K562 (cell line): Measurements from ENCODE around the gene COL24A1. TPM values are rescaled to one million over a fixed set of nuclear protein-coding genes. Genes with fewer than 3 reads are reported as not detected.

ENCODE experiments used
- ATAC-seq: fragments of 200-7000 bp; cut with Tn5 transposase; 3 replicates; pipeline ENCODE4 v1.9.1; 2020; ENCODE audit warnings: moderate library complexity
- BruUV-seq: library from RNA; stranded (reverse); fragments of 400-500 nt; replicated peaks from 2 replicates; lab custom pipeline; 2021; lab: Mats Ljungman, UMichigan
- CTCF ChIA-PET: fragments of 300-600 bp; formaldehyde crosslinking; extraction: SDS; loops from one replicate; lab custom pipeline; 2021; ENCODE audit warnings: low intra/inter-chr PET ratio; lab: Yijun Ruan, JAX
- POLR2A ChIA-PET: fragments of 300-600, 350-650 bp; sonication (Branson Sonifier 250); formaldehyde crosslinking; extraction: SDS; loops from one replicate; lab custom pipeline; 2021; ENCODE audit warnings: antibody characterized with exemption, inconsistent platforms; lab: Yijun Ruan, JAX
- DNase-seq, 4 experiments: peaks; one replicate each; pipeline versions ENCODE4 v3.0.0 to v3.0.0-alpha.2; 2011 to 2018; ENCODE audit warnings: low spot score in 3 of 4, mixed read lengths in 3 of 4; ENCODE audit errors: extremely low read depth in 1 of 4
- FAIRE-seq: peaks from 2 replicates; lab custom pipeline; 2011; peaks lifted over from hg19 to GRCh38; lab: Jason Lieb, UNC
- H2AFZ ChIP-seq: 2 replicates; pipeline ENCODE4 v1.6.0; 2011; ENCODE audit warnings: low read depth, low read length, control low read depth, inconsistent platforms
- H3K27ac ChIP-seq: fragments of 200-600 bp; 3 replicates; pipeline ENCODE4 v1.8.0; 2011; ENCODE audit warnings: low read depth, mild to moderate bottlenecking, control low read depth, inconsistent platforms, low read length, moderate library complexity, mixed read lengths; ENCODE audit errors: extremely low read depth
- H3K27me3 ChIP-seq, 2 experiments: fragments of 300-600 bp in 1 of 2; 2 replicates in 1 of 2; 3 replicates in 1 of 2; pipeline versions ENCODE4 v1.6.0 to v1.8.0; 2011; ENCODE audit warnings: inconsistent platforms in 2 of 2, low read length in 2 of 2, mild to moderate bottlenecking in 1 of 2, mixed read lengths in 1 of 2, moderate library complexity in 1 of 2; ENCODE audit not compliant: control insufficient read depth in 2 of 2, insufficient read depth in 2 of 2
- H3K36me3 ChIP-seq: fragments of 300-600 bp; 3 replicates; pipeline ENCODE4 v1.8.0; 2011; ENCODE audit warnings: mild to moderate bottlenecking, low read length, inconsistent platforms; ENCODE audit not compliant: control insufficient read depth, insufficient read depth
- H3K4me1 ChIP-seq, 2 experiments: fragments of 200-600 bp in 1 of 2; replicated peaks in 1 of 2; 2 replicates in 1 of 2; 3 replicates in 1 of 2; pipeline versions ENCODE4 v1.5.1 to v1.8.0; 2011; ENCODE audit warnings: inconsistent platforms in 2 of 2, low read length in 2 of 2, mild to moderate bottlenecking in 1 of 2, mixed read lengths in 1 of 2, moderate library complexity in 1 of 2; ENCODE audit not compliant: control insufficient read depth in 2 of 2, insufficient read depth in 2 of 2
- H3K4me2 ChIP-seq: 2 replicates; pipeline ENCODE4 v1.6.1; 2011; ENCODE audit warnings: low read length, control low read depth, inconsistent platforms, mixed read lengths; ENCODE audit not compliant: insufficient read depth
- H3K4me3 ChIP-seq: fragments of 200-600 bp; sonication (generic), shearing (Covaris generic); 2 replicates; pipeline ENCODE4 v1.5.1; 2016; ENCODE audit warnings: control low read depth, inconsistent platforms
- H3K79me2 ChIP-seq: fragments of 200-600 bp; 3 replicates; pipeline ENCODE4 v1.8.0; 2011; ENCODE audit warnings: low read length, inconsistent platforms; ENCODE audit not compliant: control insufficient read depth, insufficient read depth
- H3K9ac ChIP-seq, 2 experiments: 2 replicates each; pipeline versions ENCODE4 v1.6.0 to v1.6.1; 2011; ENCODE audit warnings: low read depth in 2 of 2, low read length in 2 of 2, control low read depth in 1 of 2, inconsistent platforms in 1 of 2, mild to moderate bottlenecking in 1 of 2, mixed read lengths in 1 of 2; ENCODE audit not compliant: insufficient read depth in 1 of 2
- H3K9me1 ChIP-seq: one replicate; pipeline ENCODE4 v1.6.0; 2011; ENCODE audit warnings: inconsistent platforms, mild to moderate bottlenecking, low read length, moderate library complexity; ENCODE audit not compliant: control insufficient read depth, insufficient read depth
- H3K9me3 ChIP-seq: replicated peaks from 2 replicates; pipeline ENCODE4 v1.5.1; 2011; ENCODE audit warnings: low read depth, low read length, inconsistent platforms; ENCODE audit not compliant: control insufficient read depth, insufficient read depth
- H4K20me1 ChIP-seq: replicated peaks from 2 replicates; pipeline ENCODE4 v1.6.1; 2011; ENCODE audit warnings: low read length, inconsistent platforms, mixed read lengths; ENCODE audit not compliant: control insufficient read depth, insufficient read depth
- CBX3 ChIP-seq, 2 experiments: IDR thresholded peaks; 1 replicate in 1 of 2; 2 replicates in 1 of 2; pipeline ENCODE4 v1.6.1; 2012; ENCODE audit warnings: inconsistent platforms in 2 of 2, low read length in 2 of 2, borderline replicate concordance in 1 of 2, control low read depth in 1 of 2
- POU5F1 ChIP-seq: fragments of 150-350 bp; IDR thresholded peaks from 2 replicates; pipeline ENCODE4 v1.6.1; 2014; ENCODE audit warnings: borderline replicate concordance, low read length, low read depth, mild to moderate bottlenecking; ENCODE audit not compliant: partially characterized antibody
- SIN3B ChIP-seq: fragments of 450-650 bp; IDR thresholded peaks from 2 replicates; pipeline ENCODE4 v1.6.1; 2017; ENCODE audit warnings: low read depth, mild to moderate bottlenecking, moderate library complexity
- SMC3 ChIP-seq: conservative IDR thresholded peaks from 2 replicates; pipeline ENCODE4 v1.6.1; 2011; ENCODE audit warnings: low read depth, low read length, improper control_type of control experiment; ENCODE audit not compliant: insufficient read depth
- ZNF717 ChIP-seq: fragments of 250-450 bp; sonication (Bioruptor Pico); IDR thresholded peaks from 2 replicates; pipeline ENCODE4 v1.5.0; 2021
- WGBS: fragments of 100-300 bp; shearing (Covaris generic); methylation state at CpG from one replicate; pipeline ENCODE4 v1.1.6; 2016; ENCODE audit warnings: low coverage, mixed read lengths; ENCODE audit not compliant: insufficient coverage; ENCODE audit errors: missing lambda C conversion rate; 5-methylcytosine and 5-hydroxymethylcytosine counted together
- in situ Hi-C: fragments of 300-500 bp; cut with MboI; formaldehyde crosslinking; loops from 4 replicates; pipeline ENCODE4 v1.15.0; 2018; ENCODE audit warnings: inconsistent platforms, mixed read lengths
- intact Hi-C: fragments of 100-400 bp; cut with micrococcal nuclease; formaldehyde crosslinking; loops from 2 replicates; pipeline ENCODE4 v1.14.2; 2022
- polyA plus RNA-seq, 8 experiments: library from polyadenylated mRNA; depleted of rRNA in 4 of 8; stranded (reverse) in 5 of 8; unstranded in 3 of 8; fragments of >200 nt; fragmentation: Nextera tagmentation in 2 of 8; fragmentation: Illumina TruSeq in 1 of 8; extraction: Ambion mirVana in 2 of 8; extraction: Trizol in 1 of 8; gene quantifications; 2 replicates each; pipeline versions ENCODE4 v1.2.1 to v1.2.3, GENCODE V29; 2011 to 2014; ENCODE audit warnings: inconsistent platforms in 1 of 8, missing spikeins in 1 of 8
- total RNA-seq, 7 experiments: library from RNA; depleted of rRNA in 6 of 7; stranded (reverse); fragments of >200 nt in 6 of 7; fragmentation: Illumina TruSeq in 2 of 7; extraction: Trizol in 2 of 7; gene quantifications; 2 replicates each; pipeline versions ENCODE4 v1.2.1 to v1.2.3, GENCODE V29; 2011 to 2021; ENCODE audit warnings: low replicate concordance in 1 of 7
- TF ChIP-seq, protein P1 (sequence below): IDR thresholded peaks from 2 replicates; pipeline ENCODE4 v1.6.1; 2016; ENCODE audit warnings: missing genetic modification characterization, missing compliant biosample characterization
- TF ChIP-seq, protein P2 (sequence below): sonication (generic); formaldehyde crosslinking; IDR thresholded peaks from 2 replicates; pipeline ENCODE4 v1.8.0; 2022; ENCODE audit warnings: missing genetic modification reagents, mild to moderate bottlenecking, borderline replicate concordance
- TF ChIP-seq, protein P3 (sequence below), 2 experiments: fragments of 450-650 bp in 1 of 2; sonication (generic) in 1 of 2; formaldehyde crosslinking in 1 of 2; IDR thresholded peaks in 1 of 2; conservative IDR thresholded peaks in 1 of 2; 2 replicates each; pipeline versions ENCODE4 v1.6.1 to v1.8.1; 2016 to 2023; ENCODE audit warnings: mild to moderate bottlenecking in 2 of 2, moderate library complexity in 2 of 2, inconsistent platforms in 1 of 2, missing genetic modification reagents in 1 of 2

COL24A1 gene
- total and polyA plus RNA-seq, 9 of the 15 experiments (the other 6 are each of a cell fraction or from before 2014, with no cell fraction given): 0.01 to 0.06 (median 0.03) TPM; not detected in 2

DNA sequence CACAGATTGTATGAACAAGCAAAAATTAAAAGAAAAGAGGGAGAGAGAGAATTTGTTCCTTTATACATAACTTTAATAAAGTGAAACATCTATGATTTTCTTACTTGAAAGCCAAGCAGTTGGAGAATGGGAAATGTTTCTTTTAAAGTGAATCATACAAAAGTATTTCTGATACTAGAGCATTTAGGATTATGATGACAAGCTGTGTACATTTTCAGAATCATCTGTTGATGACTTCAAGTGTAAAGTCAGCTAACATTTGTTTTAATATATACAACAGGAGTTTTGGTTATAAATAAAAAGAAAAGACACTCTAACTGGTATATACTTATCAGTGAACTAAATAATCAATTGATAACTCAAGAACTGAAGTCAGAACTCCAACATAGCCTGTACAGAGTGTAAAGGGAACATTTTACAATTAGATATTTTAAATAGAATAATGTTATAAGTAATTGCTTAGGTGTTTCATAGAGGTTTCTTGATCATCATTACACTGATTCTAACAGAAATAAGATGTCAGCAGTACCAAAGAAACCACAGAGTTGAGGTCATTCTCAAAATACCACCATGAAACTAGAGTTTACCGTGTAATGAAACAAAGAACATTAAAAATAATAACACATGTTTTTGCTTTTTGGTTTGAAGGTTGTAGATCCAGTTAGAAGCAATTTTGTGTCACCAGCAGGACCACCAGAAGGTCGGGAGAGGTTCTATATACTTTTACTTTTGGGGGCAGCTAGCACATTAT, 103.4 kb downstream of the COL24A1 start (continued):
- TF ChIP-seq, protein P1, sequence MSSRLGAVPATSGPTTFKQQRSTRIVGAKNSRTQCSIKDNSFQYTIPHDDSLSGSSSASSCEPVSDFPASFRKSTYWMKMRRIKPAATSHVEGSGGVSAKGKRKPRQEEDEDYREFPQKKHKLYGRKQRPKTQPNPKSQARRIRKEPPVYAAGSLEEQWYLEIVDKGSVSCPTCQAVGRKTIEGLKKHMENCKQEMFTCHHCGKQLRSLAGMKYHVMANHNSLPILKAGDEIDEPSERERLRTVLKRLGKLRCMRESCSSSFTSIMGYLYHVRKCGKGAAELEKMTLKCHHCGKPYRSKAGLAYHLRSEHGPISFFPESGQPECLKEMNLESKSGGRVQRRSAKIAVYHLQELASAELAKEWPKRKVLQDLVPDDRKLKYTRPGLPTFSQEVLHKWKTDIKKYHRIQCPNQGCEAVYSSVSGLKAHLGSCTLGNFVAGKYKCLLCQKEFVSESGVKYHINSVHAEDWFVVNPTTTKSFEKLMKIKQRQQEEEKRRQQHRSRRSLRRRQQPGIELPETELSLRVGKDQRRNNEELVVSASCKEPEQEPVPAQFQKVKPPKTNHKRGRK: no peak
- TF ChIP-seq, all 486 proteins: peak for 0

DNA sequence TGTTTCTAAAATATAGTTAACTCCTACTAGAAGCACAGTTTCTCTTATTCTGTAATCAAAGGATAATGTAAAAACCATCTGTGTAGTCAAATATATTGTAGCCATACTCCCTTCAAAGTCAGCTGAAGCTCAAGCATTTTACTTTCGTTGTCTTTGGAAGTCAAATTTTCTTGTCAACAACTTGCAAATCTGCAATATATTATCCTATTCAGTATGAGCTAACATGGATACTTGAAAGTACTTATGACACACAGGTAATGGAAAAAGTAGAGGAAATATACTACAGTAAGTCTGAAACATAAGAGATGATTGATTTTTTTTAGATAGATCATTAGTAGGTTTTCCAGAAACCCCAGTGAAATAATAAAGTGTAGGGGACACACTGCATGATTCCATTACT, 121.5 kb downstream of the COL24A1 start:
- FAIRE-seq (no peak), ATAC-seq (no peak), DNase-seq (no peak)
- H3K27me3 ChIP-seq: no peaks in the 10 kb centered on the region
- H3K36me3 ChIP-seq: no peaks in the 10 kb centered on the region
- H3K4me1 ChIP-seq: no peaks in the 10 kb centered on the region
- intact Hi-C loops: no loop called here
- H3K79me2 ChIP-seq: no peaks in the 10 kb centered on the region
- no peak overlapping the region for H2AFZ ChIP-seq
- no TSS peak for BruUV-seq
- POLR2A ChIA-PET: no interaction called here
- no peak overlapping the region for H3K9ac ChIP-seq
- in situ Hi-C loops: no loop called here
- 0% methylated on average over 1 of the region's 1 CpG for WGBS
- H3K9me3 ChIP-seq: peaks cover 2% of the 10 kb centered on the region; the same call in 1 of the 2 replicates
- CTCF ChIA-PET: no interaction called here
- no peaks in the 10 kb centered on the region for H3K9me1 ChIP-seq
- H3K4me2 ChIP-seq: no peak overlapping the region
- no peak overlapping the region for H3K27ac ChIP-seq
- no peaks in the 10 kb centered on the region for H4K20me1 ChIP-seq
- no peak overlapping the region for H3K4me3 ChIP-seq
- no peak for TF ChIP-seq POU5F1
- TF ChIP-seq ZNF717 (CRISPR knock-in tag): no peak
- TF ChIP-seq CBX3 (IDR thresholded peaks at IDR 0.05; ENCODE audit: borderline replicate concordance in 1 of 2, low read length in 2 of 2): no peak
- TF ChIP-seq, protein P2, sequence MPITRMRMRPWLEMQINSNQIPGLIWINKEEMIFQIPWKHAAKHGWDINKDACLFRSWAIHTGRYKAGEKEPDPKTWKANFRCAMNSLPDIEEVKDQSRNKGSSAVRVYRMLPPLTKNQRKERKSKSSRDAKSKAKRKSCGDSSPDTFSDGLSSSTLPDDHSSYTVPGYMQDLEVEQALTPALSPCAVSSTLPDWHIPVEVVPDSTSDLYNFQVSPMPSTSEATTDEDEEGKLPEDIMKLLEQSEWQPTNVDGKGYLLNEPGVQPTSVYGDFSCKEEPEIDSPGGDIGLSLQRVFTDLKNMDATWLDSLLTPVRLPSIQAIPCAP (CRISPR knock-in tag): no peak
- TF ChIP-seq, protein P3, sequence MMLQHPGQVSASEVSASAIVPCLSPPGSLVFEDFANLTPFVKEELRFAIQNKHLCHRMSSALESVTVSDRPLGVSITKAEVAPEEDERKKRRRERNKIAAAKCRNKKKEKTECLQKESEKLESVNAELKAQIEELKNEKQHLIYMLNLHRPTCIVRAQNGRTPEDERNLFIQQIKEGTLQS (IDR thresholded peaks at IDR 0.05): no peak
- TF ChIP-seq, protein P3 (CRISPR knock-in tag; conservative IDR thresholded peaks at IDR 0.05): no peak
- TF ChIP-seq SMC3: no peak
- TF ChIP-seq SIN3B: no peak
